Stomach smooth muscle (tissue), 2 donors: Measurements from ENCODE around the gene CEP170.
A peak's percentile ranks its signal among the peaks of the same experiment; 100 is the strongest.
"Not testable (repeated sequence)": the region's sequence is repeated elsewhere in the genome, so short reads cannot be mapped to it uniquely, and the experiment has no call there.

Source experiments
- H3K27ac ChIP-seq: one replicate; pipeline ENCODE4 v1.7.0; 2013; ENCODE audit warnings: mild to moderate bottlenecking, low read length, inconsistent platforms
- H3K27me3 ChIP-seq, 2 donors: one replicate each; pipeline ENCODE4 v1.7.0; 2013; ENCODE audit warnings: low read length in 2 of 2; ENCODE audit not compliant: insufficient read depth in 2 of 2, control insufficient read depth in 1 of 2
- H3K36me3 ChIP-seq, 2 donors: one replicate each; pipeline ENCODE4 v1.7.0; 2013; ENCODE audit warnings: low read length in 2 of 2; ENCODE audit not compliant: control insufficient read depth in 2 of 2, insufficient read depth in 2 of 2
- H3K4me1 ChIP-seq: one replicate; pipeline ENCODE4 v1.7.0; 2013; ENCODE audit warnings: low read length; ENCODE audit not compliant: control insufficient read depth, insufficient read depth
- H3K4me3 ChIP-seq, 2 donors: one replicate each; pipeline ENCODE4 v1.7.0; 2013; ENCODE audit warnings: low read length in 2 of 2
- H3K9ac ChIP-seq, 2 donors: one replicate each; pipeline ENCODE4 v1.7.0; 2013; ENCODE audit warnings: low read length in 2 of 2, mild to moderate bottlenecking in 1 of 2
- H3K9me3 ChIP-seq, 2 donors: one replicate each; pipeline ENCODE4 v1.7.0; 2013; ENCODE audit warnings: low read length in 2 of 2; ENCODE audit not compliant: control insufficient read depth in 2 of 2
- donor health status: healthy.
- donor health status: Pancreatic carcinoma.

The CEP170 gene

DNA sequence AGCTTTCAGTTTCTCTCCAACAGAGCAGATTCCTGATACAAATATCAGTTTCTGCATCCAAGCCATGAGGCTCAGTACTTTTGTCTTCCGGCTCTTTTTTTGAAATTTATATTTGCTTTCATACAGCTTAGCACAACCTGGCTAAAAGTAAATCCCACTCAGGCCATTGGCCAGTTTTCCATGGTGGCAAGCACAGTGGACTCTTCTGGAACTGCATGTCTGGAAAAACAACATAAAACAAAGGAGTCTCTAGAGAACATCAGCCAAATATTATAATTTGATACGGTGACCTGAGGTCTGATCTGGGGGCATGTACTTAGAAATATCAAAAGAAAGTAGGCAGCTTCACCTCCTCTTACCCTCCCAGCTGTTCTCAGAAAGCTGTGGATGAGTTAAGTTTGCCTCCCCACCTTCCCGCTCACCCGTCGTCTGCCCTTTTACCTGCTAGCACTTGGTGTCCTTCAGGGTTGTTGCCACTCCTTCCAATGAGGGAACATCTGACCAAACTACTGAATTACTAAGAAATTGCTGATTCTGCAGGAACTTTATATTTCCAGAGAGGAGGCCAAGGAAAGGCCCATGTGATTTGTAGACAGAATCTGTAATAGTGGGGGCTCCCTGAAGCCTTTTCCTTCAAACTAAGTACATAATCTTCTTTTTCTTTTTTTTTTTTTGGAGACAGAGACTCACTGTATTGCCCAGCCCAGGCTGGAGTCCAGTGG is 136.3 kb downstream of the CEP170 start:
- H3K4me1 ChIP-seq, H3K27me3 ChIP-seq, H3K9me3 ChIP-seq, H3K9ac ChIP-seq, H3K4me3 ChIP-seq, H3K36me3 ChIP-seq, H3K27ac ChIP-seq: not testable (repeated sequence)

DNA sequence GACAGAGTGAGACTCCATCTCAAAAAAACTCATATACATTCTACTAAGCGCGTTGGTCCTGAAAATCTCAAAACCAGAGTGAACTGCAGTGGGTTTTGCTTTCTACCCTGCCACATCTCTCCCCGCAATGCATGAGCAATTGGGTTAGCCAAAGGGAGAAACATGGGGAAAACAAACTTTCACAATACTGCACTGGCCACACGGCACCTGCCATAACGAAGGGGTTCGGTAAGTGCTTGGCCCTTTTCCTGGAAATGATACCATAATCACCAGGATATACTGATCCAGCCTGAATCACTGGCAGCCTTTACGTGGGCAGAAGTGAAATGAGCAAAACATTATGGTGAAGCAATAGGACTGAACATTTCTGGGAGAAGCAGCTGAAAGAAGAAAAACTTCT is 138.9 kb downstream of the CEP170 start:
- H3K27ac ChIP-seq, H3K36me3 ChIP-seq, H3K9ac ChIP-seq, H3K27me3 ChIP-seq, H3K4me1 ChIP-seq, H3K4me3 ChIP-seq, H3K9me3 ChIP-seq: not testable (repeated sequence)

DNA sequence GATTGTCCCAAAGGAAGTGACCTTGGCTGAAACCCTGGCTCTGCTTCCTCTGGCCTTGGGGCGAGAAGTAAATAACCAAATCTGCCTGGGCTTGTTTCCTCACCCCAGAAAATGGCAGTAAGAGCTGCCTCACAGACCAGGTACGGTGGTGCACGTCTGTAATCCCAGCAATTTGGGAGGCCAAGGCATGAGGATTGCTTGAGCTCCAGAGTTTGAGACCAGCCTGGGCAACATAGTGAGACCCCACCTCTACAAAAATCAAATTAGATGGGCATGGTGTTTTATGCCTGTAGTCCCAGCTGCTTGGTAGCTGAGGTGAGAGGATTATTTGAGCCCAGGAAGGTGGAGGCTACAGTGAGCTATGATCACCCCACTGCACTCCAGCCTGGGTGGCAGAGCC is 140.3 kb downstream of the CEP170 start:
- not testable (repeated sequence) for H3K27me3 ChIP-seq, H3K4me1 ChIP-seq, H3K4me3 ChIP-seq, H3K27ac ChIP-seq, H3K36me3 ChIP-seq, H3K9me3 ChIP-seq, H3K9ac ChIP-seq

- H3K27me3 ChIP-seq, H3K9me3 ChIP-seq, H3K36me3 ChIP-seq, H3K4me3 ChIP-seq, H3K9ac ChIP-seq, H3K27ac ChIP-seq, H3K4me1 ChIP-seq: not testable (repeated sequence)
These were observed 140.9 kb downstream of the CEP170 start for GRCh38 chr1:243114059-243114713.

DNA sequence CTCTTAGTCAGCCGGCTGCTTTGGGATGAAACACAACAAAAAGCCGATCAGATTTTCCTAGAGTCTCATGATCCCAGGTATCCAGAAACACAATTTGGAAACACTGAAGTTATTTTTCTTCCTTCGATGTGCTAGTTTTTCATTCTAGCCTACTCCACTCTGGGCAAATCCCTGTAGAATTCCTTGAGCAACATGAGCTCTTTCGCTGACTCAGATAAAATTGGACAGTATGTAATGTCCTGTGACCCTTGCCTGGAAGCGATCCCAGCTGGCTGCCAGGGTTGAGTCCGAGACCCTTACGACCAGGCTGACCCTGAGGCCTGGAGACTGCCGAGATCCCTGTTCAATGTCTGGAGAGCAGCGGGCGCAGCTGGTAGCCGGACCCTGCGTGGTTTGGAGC is 147.9 kb downstream of the CEP170 start:
- H3K9ac ChIP-seq, H3K27me3 ChIP-seq, H3K4me3 ChIP-seq, H3K4me1 ChIP-seq, H3K27ac ChIP-seq, H3K36me3 ChIP-seq, H3K9me3 ChIP-seq: not testable (repeated sequence)

GRCh38 chr1:243105652-243106332 is 149.3 kb downstream of the CEP170 start:
- H3K9me3 ChIP-seq, H3K4me1 ChIP-seq, H3K36me3 ChIP-seq, H3K9ac ChIP-seq, H3K4me3 ChIP-seq, H3K27me3 ChIP-seq, H3K27ac ChIP-seq: not testable (repeated sequence)

DNA sequence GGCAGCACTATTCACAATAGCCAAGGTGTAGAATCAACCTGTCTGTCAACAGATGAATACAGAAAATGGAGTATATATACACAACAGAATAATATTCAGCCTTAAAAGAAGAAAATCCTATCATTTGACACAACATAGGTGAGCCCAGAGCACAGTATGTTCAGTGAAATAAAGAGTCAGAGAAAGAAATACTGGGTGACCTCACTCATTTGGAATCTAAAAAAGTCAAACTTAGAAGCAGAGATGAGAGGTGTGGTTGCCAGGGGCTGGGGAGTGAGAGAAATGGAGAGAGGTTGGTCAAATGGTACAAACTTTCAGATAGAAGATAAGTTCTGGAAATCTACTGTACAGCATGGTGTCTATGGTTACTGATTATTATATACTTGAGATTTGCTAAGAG is 150.0 kb downstream of the CEP170 start:
- not testable (repeated sequence) for H3K27ac ChIP-seq, H3K36me3 ChIP-seq, H3K9me3 ChIP-seq, H3K9ac ChIP-seq, H3K27me3 ChIP-seq, H3K4me1 ChIP-seq, H3K4me3 ChIP-seq

DNA sequence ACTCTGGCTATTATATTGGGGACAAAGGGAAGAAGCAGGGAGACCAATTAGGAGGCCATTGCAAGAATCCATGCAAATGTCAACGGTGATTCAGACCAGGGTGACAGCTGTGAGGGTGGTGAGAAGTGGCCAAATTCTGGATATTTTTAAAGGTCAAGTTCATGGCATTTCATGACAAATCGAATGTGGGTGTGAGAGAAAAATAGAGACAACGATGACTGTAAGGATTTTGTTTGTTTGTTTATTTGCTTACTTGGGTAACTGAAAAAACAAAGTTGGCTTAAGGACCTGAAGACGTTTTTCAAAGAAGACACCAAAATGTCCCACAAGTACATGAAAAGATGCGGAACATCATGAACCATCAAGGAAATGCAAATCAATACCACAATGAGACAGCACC is 150.6 kb downstream of the CEP170 start:
- H3K27ac ChIP-seq, H3K27me3 ChIP-seq, H3K36me3 ChIP-seq, H3K9ac ChIP-seq, H3K4me1 ChIP-seq, H3K9me3 ChIP-seq, H3K4me3 ChIP-seq: not testable (repeated sequence)

DNA sequence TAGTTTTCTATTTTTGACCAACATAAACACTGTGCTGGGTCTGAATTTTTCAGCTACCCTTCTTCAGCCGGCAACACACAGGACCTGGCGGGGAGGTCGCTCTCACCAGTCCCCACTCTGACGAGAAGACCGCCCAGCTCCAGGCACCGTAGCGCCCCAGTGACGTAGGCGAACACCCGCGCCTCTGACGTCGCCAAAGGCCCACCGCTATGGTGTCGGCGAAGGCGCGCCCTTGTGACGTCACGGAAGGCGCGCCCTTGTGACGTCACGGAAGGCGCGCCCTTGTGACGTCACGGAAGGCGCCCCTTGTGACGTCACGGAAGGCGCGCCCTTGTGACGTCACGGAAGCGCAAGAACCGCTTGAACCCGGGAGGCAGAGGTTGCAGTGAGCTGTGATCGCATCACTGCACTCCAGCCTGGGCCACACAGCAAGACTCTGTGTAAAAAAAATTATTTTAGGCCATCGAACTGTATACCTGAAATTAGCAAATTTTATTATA is 153.5 kb downstream of the CEP170 start:
- peak overlapping the region in 1 of 2 donors; percentile 9 for H3K9ac ChIP-seq
- not testable (repeated sequence) for H3K4me3 ChIP-seq

DNA sequence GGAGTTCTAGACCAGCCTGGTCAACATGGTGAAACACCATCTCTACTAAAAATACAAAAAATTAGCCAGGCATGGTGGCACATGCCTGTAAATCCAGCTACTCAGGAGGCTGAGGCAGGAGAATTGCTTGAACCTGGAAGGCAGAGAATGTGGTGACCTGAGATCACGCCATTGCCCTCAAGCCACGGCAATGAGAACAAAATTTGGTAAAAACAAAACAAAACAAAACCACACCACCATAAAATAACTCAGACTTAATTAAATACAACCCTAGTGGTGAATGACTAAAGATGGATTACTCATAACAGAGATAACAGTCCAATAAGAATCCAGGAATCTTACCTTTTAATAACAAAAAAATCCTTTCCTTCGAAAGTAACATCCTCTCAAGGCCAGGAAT is 167.7 kb downstream of the CEP170 start:
- not testable (repeated sequence) for H3K4me1 ChIP-seq, H3K27me3 ChIP-seq, H3K4me3 ChIP-seq, H3K27ac ChIP-seq, H3K9me3 ChIP-seq, H3K9ac ChIP-seq, H3K36me3 ChIP-seq

More for the DNA sequence above, 153.5 kb downstream of the CEP170 start:
- not testable (repeated sequence) for H3K4me1 ChIP-seq, H3K36me3 ChIP-seq, H3K27me3 ChIP-seq, H3K27ac ChIP-seq, H3K9me3 ChIP-seq
